22Rv1 (cell line): ENCODE results near the gene PRMT3.

Experiments used
- H3K27ac ChIP-seq: fragments of 450-650 bp; 2 replicates; pipeline ENCODE4 v1.5.1; 2017
- CTCF ChIP-seq: fragments of 450-650 bp; IDR thresholded peaks from 2 replicates; pipeline ENCODE4 v1.5.1; 2017; ENCODE audit warnings: mild to moderate bottlenecking
- ZFX ChIP-seq: fragments of 450-650 bp; IDR thresholded peaks from 2 replicates; pipeline ENCODE4 v1.6.1; 2017; ENCODE audit warnings: antibody characterized with exemption, borderline replicate concordance

Gene PRMT3

GRCh38 chr11:20522536-20522935 lies 135.0 kb downstream of the PRMT3 start:
- TF ChIP-seq CTCF, result no peak
- no peak for TF ChIP-seq ZFX
- no peak overlapping the region for H3K27ac ChIP-seq

- no peak overlapping the region for H3K27ac ChIP-seq
- no peak for TF ChIP-seq ZFX
- no peak for TF ChIP-seq CTCF
These were observed 142.2 kb downstream of the PRMT3 start for GRCh38 chr11:20529757-20530156.

GRCh38 chr11:20530942-20531703 lies 143.6 kb downstream of the PRMT3 start:
- no peak overlapping the region for H3K27ac ChIP-seq
- TF ChIP-seq ZFX, result no peak
- no peak for TF ChIP-seq CTCF

GRCh38 chr11:20535271-20535881 lies 147.9 kb downstream of the PRMT3 start:
- no peak for TF ChIP-seq ZFX
- no peak for TF ChIP-seq CTCF
- H3K27ac ChIP-seq, result no peak overlapping the region

GRCh38 chr11:20536365-20536764 lies 148.8 kb downstream of the PRMT3 start:
- TF ChIP-seq CTCF, result no peak
- no peak for TF ChIP-seq ZFX
- no peak overlapping the region for H3K27ac ChIP-seq

- no peak overlapping the region for H3K27ac ChIP-seq
- TF ChIP-seq ZFX, result no peak
- no peak for TF ChIP-seq CTCF
These were observed 149.3 kb downstream of the PRMT3 start for GRCh38 chr11:20536784-20537183.

GRCh38 chr11:20541503-20541902 lies 154.0 kb downstream of the PRMT3 start:
- no peak overlapping the region for H3K27ac ChIP-seq
- TF ChIP-seq ZFX (no peak), CTCF (no peak)
